Neural progenitor cell (in vitro differentiated cells): ENCODE results near the gene NAT14. TPM values are rescaled to one million over a fixed set of nuclear protein-coding genes. Genes with fewer than 3 reads are reported as not detected.

Source experiments
- DNase-seq: peaks from one replicate; pipeline ENCODE4 v3.0.0-alpha.2; 2016; ENCODE audit warnings: low spot score
- H2AFZ ChIP-seq: fragments of 200-600 bp; sonication (generic); replicated peaks from 2 replicates; pipeline ENCODE4 v1.6.1; 2016; ENCODE audit warnings: antibody characterized with exemption
- H3F3A ChIP-seq: fragments of 200-600 bp; sonication (generic); 2 replicates; pipeline ENCODE4 v1.6.1; 2016; ENCODE audit warnings: antibody characterized with exemption, low read depth
- H3K27ac ChIP-seq: fragments of 200-600 bp; sonication (generic); 2 replicates; pipeline ENCODE4 v1.5.1; 2016; ENCODE audit warnings: mild to moderate bottlenecking
- H3K27me3 ChIP-seq: fragments of 200-600 bp; sonication (generic); 2 replicates; pipeline ENCODE4 v1.6.1; 2016; ENCODE audit warnings: mild to moderate bottlenecking, moderate library complexity
- H3K36me3 ChIP-seq: fragments of 200-600 bp; sonication (generic); 2 replicates; pipeline ENCODE4 v1.5.1; 2016
- H3K4me1 ChIP-seq: fragments of 200-600 bp; sonication (generic); 2 replicates; pipeline ENCODE4 v1.6.1; 2016; ENCODE audit warnings: mixed run types
- H3K4me2 ChIP-seq: fragments of 200-600 bp; sonication (generic); 2 replicates; pipeline ENCODE4 v1.6.1; 2016
- H3K4me3 ChIP-seq: fragments of 200-600 bp; sonication (generic); 2 replicates; pipeline ENCODE4 v1.5.1; 2016
- H3K79me2 ChIP-seq: fragments of 200-600 bp; sonication (generic); 2 replicates; pipeline ENCODE4 v1.6.1; 2016; ENCODE audit warnings: low read depth
- H3K9ac ChIP-seq: fragments of 200-600 bp; sonication (generic); 2 replicates; pipeline ENCODE4 v1.6.1; 2016
- H3K9me3 ChIP-seq: fragments of 200-600 bp; sonication (generic); 2 replicates; pipeline ENCODE4 v1.5.1; 2016; ENCODE audit warnings: low read depth
- H4K20me1 ChIP-seq: fragments of 200-600 bp; sonication (generic); 2 replicates; pipeline ENCODE4 v1.6.1; 2016; ENCODE audit warnings: low read depth
- H3K27ac Mint-ChIP-seq: 3 replicates; pipeline ENCODE4 v1.8.0; 2021; ENCODE audit warnings: mixed read lengths
- H3K27me3 Mint-ChIP-seq: 2 replicates; pipeline ENCODE4 v1.8.0; 2022; ENCODE audit warnings: low read depth, mild to moderate bottlenecking, inconsistent platforms, moderate library complexity, mixed read lengths; ENCODE audit not compliant: insufficient read depth
- H3K36me3 Mint-ChIP-seq: 3 replicates; pipeline ENCODE4 v1.8.0; 2021; ENCODE audit warnings: mixed read lengths
- H3K4me1 Mint-ChIP-seq: 3 replicates; pipeline ENCODE4 v1.8.0; 2021; ENCODE audit warnings: mixed read lengths
- H3K4me3 Mint-ChIP-seq: 3 replicates; pipeline ENCODE4 v1.8.0; 2021; ENCODE audit warnings: mild to moderate bottlenecking, moderate library complexity, mixed read lengths
- H3K9me3 Mint-ChIP-seq: 3 replicates; pipeline ENCODE4 v1.8.0; 2020; ENCODE audit warnings: mixed read lengths
- CTCF ChIP-seq: fragments of 200-600 bp; sonication (generic); IDR thresholded peaks from 2 replicates; pipeline ENCODE4 v1.5.1; 2017; ENCODE audit warnings: antibody characterized with exemption, mild to moderate bottlenecking
- EZH2 ChIP-seq: fragments of 200-600 bp; sonication (generic); IDR thresholded peaks from 2 replicates; pipeline ENCODE4 v1.6.1; 2017; ENCODE audit warnings: antibody characterized with exemption, mild to moderate bottlenecking, moderate library complexity
- EZH2phosphoT487 ChIP-seq: fragments of 200-600 bp; sonication (generic); IDR thresholded peaks from 2 replicates; pipeline ENCODE4 v1.6.1; 2017; ENCODE audit warnings: antibody characterized with exemption
- total RNA-seq: library from RNA; depleted of rRNA; stranded (reverse); fragments of >200 nt; gene quantifications from 2 replicates; pipeline ENCODE4 v1.2.3, GENCODE V29; 2015; ENCODE audit warnings: low replicate concordance

Gene NAT14
- total RNA-seq, 1 donor from 2014 or later = 16.2 TPM

- Mint-ChIP-seq H3K9me3 (no peaks in the 10 kb centered on the region), H3K4me1 (peaks cover 41% of the 10 kb centered on the region), H3K27me3 (peaks cover 12% of the 10 kb centered on the region), H3K4me3 (peak overlapping the region; percentile 67), H3K36me3 (no peaks in the 10 kb centered on the region), H3K27ac (no peak overlapping the region)
- no peak overlapping the region for H2AFZ ChIP-seq
- H3K27me3 ChIP-seq = peaks cover 6% of the 10 kb centered on the region
- peaks cover 10% of the 10 kb centered on the region for H4K20me1 ChIP-seq
- no peak for DNase-seq
- no peak overlapping the region for H3K4me3 ChIP-seq
- TF ChIP-seq EZH2phosphoT487 = no peak
- TF ChIP-seq EZH2 = no peak
- no peak for TF ChIP-seq CTCF
- H3F3A ChIP-seq = peaks cover 39% of the 10 kb centered on the region
- H3K9me3 ChIP-seq = no peaks in the 10 kb centered on the region
- no peaks in the 10 kb centered on the region for H3K79me2 ChIP-seq
- no peak overlapping the region for H3K9ac ChIP-seq
- H3K27ac ChIP-seq = no peak overlapping the region
- H3K36me3 ChIP-seq = no peaks in the 10 kb centered on the region
- H3K4me1 ChIP-seq = peaks cover 12% of the 10 kb centered on the region
- H3K4me2 ChIP-seq = no peak overlapping the region
These were observed 27.1 kb upstream of the NAT14 start for GRCh38 chr19:55457683-55458457.

GRCh38 chr19:55459551-55459949, 25.4 kb upstream of the NAT14 start:
- H3K9ac ChIP-seq = no peak overlapping the region
- H4K20me1 ChIP-seq = peaks cover under 1% of the 10 kb centered on the region
- no peak overlapping the region for H3K4me3 ChIP-seq
- peak overlapping the region; percentile 71 for H3K4me2 ChIP-seq
- Mint-ChIP-seq H3K4me1 (peaks cover 38% of the 10 kb centered on the region), H3K27ac (no peak overlapping the region), H3K36me3 (no peaks in the 10 kb centered on the region), H3K9me3 (no peaks in the 10 kb centered on the region), H3K4me3 (peak overlapping the region; percentile 87), H3K27me3 (peaks cover 8% of the 10 kb centered on the region)
- no peak overlapping the region for H3K27ac ChIP-seq
- H3K79me2 ChIP-seq = no peaks in the 10 kb centered on the region
- TF ChIP-seq CTCF (no peak), EZH2 (no peak), EZH2phosphoT487 (no peak)
- no peak for DNase-seq
- H3K36me3 ChIP-seq = no peaks in the 10 kb centered on the region
- peaks cover 18% of the 10 kb centered on the region for H3K4me1 ChIP-seq
- H3F3A ChIP-seq = peaks cover 27% of the 10 kb centered on the region
- H3K27me3 ChIP-seq = no peaks in the 10 kb centered on the region
- no peak overlapping the region for H2AFZ ChIP-seq
- H3K9me3 ChIP-seq = no peaks in the 10 kb centered on the region

- no peak for DNase-seq
- H3K9me3 ChIP-seq = no peaks in the 10 kb centered on the region
These were observed 24.9 kb upstream of the NAT14 start for GRCh38 chr19:55459950-55460657.

More at GRCh38 chr19:55459950-55460657, 24.9 kb upstream of the NAT14 start:
- H3K36me3 ChIP-seq = no peaks in the 10 kb centered on the region
- H3K4me1 ChIP-seq = peaks cover 23% of the 10 kb centered on the region
- no peak overlapping the region for H3K27ac ChIP-seq
- TF ChIP-seq EZH2phosphoT487 (no peak), EZH2 (no peak), CTCF (no peak)
- Mint-ChIP-seq H3K4me1 (peaks cover 38% of the 10 kb centered on the region), H3K27me3 (peaks cover 6% of the 10 kb centered on the region), H3K36me3 (no peaks in the 10 kb centered on the region), H3K4me3 (peak overlapping the region; percentile 87), H3K27ac (no peak overlapping the region), H3K9me3 (no peaks in the 10 kb centered on the region)
- H4K20me1 ChIP-seq = no peaks in the 10 kb centered on the region
- no peaks in the 10 kb centered on the region for H3K27me3 ChIP-seq
- peak overlapping the region; percentile 41 for H2AFZ ChIP-seq
- peaks cover 29% of the 10 kb centered on the region for H3F3A ChIP-seq
- H3K4me3 ChIP-seq = peak overlapping the region; percentile 55
- H3K79me2 ChIP-seq = no peaks in the 10 kb centered on the region
- peak overlapping the region; percentile 71 for H3K4me2 ChIP-seq
- H3K9ac ChIP-seq = no peak overlapping the region
